HG03457 (cell line): ENCODE measurements around the gene KIR2DL1.
"Not testable (repeated sequence)": the region's sequence is repeated elsewhere in the genome, so short reads cannot be mapped to it uniquely, and the experiment has no call there.

Experiments
- ATAC-seq: cut with Tn5 transposase; IDR thresholded peaks from one replicate; pipeline ENCODE4 v1.9.1; 2021; ENCODE audit warnings: moderate number of reproducible peaks; ENCODE audit not compliant: unreplicated experiment

Gene KIR2DL1

GRCh38 chr19:54769646-54770045 is at the start of gene KIR2DL1:
Gene KIR2DL1 (plus strand): TSS chr19:54769793. CDS start chr19:54769851, 58 bp downstream.
- not testable (repeated sequence) for ATAC-seq

- no peak for ATAC-seq
These were observed 45.5 kb upstream of the KIR2DL1 start, which contains the start of gene KIR3DL3 for GRCh38 chr19:54724142-54724541. Gene KIR3DL3 (plus strand): TSS chr19:54724442. CDS start chr19:54724497, 55 bp downstream.

- no peak for ATAC-seq
These were observed 44.9 kb upstream of the KIR2DL1 start for GRCh38 chr19:54724644-54725043.

- ATAC-seq = no peak
These were observed 44.3 kb upstream of the KIR2DL1 start for GRCh38 chr19:54725321-54725720.

- no peak for ATAC-seq
These were observed 42.0 kb upstream of the KIR2DL1 start for GRCh38 chr19:54727562-54727961.

GRCh38 chr19:54728167-54728566 is 41.4 kb upstream of the KIR2DL1 start:
- ATAC-seq = no peak

GRCh38 chr19:54729416-54730188 is 40.0 kb upstream of the KIR2DL1 start:
- ATAC-seq = no peak

GRCh38 chr19:54731191-54731590 is 38.4 kb upstream of the KIR2DL1 start:
- no peak for ATAC-seq

- ATAC-seq = not testable (repeated sequence)
These were observed 31.3 kb upstream of the KIR2DL1 start, which contains the start of gene KIR2DL3 for GRCh38 chr19:54738306-54738705. Gene KIR2DL3 (plus strand): TSS chr19:54738513. CDS start chr19:54738546, 33 bp downstream.

GRCh38 chr19:54738715-54739114 is 30.9 kb upstream of the KIR2DL1 start:
- no peak for ATAC-seq

- ATAC-seq = no peak
These were observed 29.8 kb upstream of the KIR2DL1 start for GRCh38 chr19:54739587-54740497.

- ATAC-seq = not testable (repeated sequence)
These were observed 27.6 kb upstream of the KIR2DL1 start for GRCh38 chr19:54741950-54742349.

- ATAC-seq = not testable (repeated sequence)
These were observed 25.5 kb upstream of the KIR2DL1 start for GRCh38 chr19:54744080-54744479.

- not testable (repeated sequence) for ATAC-seq
These were observed 21.8 kb upstream of the KIR2DL1 start for GRCh38 chr19:54747614-54748322.

- not testable (repeated sequence) for ATAC-seq
These were observed 19.3 kb upstream of the KIR2DL1 start for GRCh38 chr19:54750276-54750675.

- not testable (repeated sequence) for ATAC-seq
These were observed 13.1 kb upstream of the KIR2DL1 start for GRCh38 chr19:54756204-54757110.

GRCh38 chr19:54758577-54758976 is 11.0 kb upstream of the KIR2DL1 start:
- not testable (repeated sequence) for ATAC-seq

- ATAC-seq = not testable (repeated sequence)
These were observed 5.4 kb upstream of the KIR2DL1 start for GRCh38 chr19:54764219-54764618.

- not testable (repeated sequence) for ATAC-seq
These were observed 3.1 kb upstream of the KIR2DL1 start for GRCh38 chr19:54766464-54766863.

GRCh38 chr19:54770511-54770910 is 918 bp downstream of the KIR2DL1 start:
- not testable (repeated sequence) for ATAC-seq
